NCI-H524 treated with DMSO at 0.1 percent for 48 hours (cell line): Measurements from ENCODE around the gene GPHN.
A peak's percentile ranks its signal among the peaks of the same experiment; 100 is the strongest.

Experiments used
- DNase-seq: peaks from one replicate; lab custom pipeline; 2025; lab: John Stamatoyannopoulos, UW

GPHN gene

DNA sequence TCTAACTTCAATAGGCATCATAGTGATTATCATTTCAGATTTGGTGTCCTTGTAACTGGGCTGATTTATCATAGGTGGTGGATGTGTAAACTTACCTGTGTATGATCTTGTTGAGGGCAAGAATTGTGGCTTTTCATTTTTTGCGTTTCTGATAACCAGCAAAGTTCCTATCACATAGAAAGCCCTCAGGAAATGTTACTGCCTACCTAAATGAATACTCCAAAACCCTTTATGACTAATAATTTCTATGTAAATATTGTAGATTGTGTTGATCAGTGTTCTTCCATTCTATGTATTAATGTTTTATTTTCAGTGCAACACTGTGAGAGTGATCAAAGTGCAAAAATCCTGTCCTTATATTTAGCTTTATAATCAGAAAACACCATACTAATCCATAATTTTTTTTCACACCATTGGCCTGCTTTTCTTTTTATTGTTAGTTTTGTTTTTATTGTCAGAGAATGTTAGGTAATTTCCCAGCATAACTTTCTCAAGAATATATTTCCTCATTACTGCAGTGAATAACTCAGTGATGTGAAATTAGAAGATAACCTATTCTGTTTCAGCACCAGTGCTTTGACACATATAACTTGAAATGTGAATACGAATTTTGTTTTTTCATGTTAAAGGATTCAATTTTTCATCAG, 94.1 kb downstream of the GPHN start:
- DNase-seq, result no peak

DNA sequence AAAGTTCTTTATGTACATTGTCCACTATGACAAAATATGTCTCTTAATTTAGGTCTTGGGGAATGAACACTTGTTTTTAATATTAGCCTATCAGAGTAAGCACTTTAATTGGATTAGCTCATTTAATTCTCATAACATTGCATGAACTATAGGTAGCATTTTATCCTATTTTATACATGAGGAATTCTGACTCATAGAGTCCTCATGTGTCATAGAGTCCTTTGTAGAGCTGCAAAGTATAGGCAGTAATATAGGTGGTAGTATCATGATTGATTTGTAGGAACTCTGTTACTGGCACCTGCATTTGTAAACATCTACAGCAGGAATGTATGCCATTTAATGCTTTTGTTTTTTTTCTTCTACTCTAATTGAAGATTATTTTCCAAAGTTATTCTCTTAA, 96.0 kb downstream of the GPHN start:
- no peak for DNase-seq

DNA sequence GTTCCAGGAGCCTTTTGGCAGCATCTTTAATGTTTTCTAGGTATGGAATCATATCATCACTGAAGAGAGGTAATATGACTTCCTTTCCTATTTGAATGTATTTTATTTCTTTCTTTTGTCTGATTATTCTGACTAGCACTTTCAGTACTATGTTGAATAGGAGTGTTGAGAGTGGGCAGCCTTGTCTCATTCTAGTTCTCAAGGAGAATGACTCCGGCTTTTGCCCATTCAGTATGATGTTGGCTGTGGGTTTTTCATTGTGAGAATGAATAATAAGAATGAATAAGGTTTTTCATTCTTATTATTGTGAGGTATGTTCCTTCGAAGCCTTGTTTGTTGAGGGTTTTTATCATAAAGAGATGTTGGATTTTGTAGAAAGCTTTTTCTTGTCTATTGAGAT, 98.9 kb downstream of the GPHN start:
- DNase-seq, result no peak

DNA sequence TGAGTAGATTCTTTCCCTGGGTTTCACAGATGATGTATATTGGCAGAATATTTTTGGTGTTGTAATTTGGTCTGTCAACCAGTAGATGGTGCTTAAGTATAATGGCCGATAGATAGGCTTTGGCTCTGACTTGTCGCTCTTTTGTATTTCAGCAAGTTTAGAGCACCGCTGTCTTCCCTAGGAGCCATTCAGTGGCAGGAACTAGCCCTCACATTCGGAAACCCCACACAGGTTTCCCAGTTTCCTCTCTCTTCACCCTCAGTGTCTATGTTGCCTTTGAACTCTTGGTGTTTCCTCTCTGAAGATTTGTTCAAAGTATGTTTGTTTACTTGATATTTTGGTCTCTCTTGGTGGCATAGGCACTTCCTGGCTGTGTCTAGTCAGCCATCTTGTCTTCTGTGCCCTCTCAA, 102.2 kb downstream of the GPHN start:
- no peak for DNase-seq

DNA sequence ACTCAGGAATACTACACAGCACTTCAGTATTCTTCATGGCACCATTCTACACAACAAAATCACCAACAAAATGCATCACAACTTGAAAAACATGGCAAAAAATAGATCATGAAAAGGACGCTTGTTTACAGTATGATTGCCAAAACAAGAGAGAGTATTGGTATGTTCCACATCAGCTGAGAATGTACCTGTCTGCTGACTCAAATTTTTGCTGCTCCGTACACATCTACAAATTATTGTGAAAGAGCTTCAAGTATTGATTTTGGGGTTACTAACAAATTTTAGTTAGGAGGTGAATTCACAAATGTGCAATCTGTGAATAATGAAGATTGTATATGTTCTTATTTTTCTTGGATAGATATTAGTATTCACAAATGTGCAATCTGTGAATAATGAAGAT, 105.4 kb downstream of the GPHN start:
- DNase-seq, result no peak

DNA sequence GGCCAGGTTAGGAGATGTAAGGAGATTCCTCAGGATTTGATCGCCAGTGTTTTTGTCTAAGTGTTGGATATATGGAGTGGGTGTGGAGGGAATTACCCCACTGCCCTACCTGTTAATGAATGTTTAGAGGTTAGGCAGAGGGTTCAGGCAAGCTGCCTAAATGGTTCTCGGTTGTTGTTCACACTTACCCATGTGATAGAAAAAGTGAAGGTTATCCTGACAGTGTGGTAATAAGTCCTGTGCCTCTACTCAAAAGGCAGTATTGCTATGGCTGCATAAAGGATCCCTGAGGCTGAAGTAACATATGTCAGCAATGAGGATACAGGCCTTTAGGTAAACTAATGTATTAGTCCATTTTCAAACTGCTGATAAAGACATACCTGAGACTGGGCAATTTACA, 112.0 kb downstream of the GPHN start:
- DNase-seq, result no peak

DNA sequence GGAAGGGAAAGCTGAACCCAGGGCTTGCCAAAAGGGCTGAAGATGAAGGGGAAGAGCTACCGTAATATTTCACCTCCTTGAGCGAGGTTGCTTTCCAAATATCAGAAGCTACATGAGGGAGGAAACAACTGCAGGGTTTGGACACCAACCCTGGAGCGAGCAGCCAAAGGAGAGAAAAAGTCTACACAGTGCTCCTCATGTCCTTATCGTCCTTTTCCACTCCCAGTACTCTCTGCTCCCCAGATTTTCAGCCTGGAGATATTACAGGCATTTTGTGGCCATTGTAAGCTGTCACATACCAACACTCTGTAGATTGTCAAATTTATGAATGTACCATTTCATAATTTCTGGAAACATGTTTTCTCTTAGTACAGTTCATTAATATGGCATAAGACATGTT, 115.9 kb downstream of the GPHN start:
- no peak for DNase-seq

DNA sequence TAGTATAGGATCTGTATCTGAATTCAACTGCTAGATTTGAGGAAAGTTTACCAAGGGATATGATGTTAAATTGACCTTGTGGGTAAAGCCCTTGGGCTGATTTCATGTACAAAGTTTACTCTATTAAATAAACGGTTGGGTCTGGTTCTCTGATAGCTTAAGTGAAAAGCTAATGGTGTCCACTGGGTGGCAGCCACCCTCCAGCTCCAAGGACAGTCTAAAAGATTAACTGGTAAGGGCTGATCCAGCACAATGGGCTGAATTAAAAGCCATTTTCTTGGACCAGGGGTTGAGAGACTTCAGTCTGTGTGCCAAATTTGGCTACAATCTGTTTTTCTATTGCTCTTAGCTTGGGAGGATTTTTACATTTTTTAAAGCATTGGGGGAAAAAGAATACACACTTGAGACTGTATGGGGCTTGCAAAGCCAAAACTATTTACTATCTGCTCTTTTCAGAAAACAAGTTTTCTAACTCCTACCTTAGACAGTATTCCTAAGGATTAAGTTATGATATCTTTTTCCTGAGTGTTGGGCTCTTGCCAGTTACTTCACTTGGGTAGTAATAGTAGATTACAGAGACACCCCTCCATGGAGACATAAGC, 116.5 kb downstream of the GPHN start:
- DNase-seq, result peak; percentile 35

DNA sequence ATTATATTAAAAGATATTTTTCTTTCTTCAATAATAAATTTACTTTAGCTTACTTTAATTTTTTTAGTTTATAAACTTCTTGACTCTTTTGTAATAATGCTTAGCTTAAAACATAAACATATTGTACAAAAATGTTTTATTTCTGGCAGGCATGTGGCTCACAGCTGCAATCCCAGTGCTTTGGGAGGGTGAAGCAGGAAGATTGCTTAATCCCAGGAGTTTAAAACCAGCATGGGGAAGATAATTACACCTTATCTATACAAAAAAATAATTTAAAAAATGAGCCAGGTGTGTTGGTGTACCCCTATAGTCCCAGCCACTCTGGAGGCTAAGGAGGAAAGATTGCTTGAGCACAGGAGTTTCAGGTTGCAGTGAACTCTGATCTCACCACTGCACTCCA, 120.7 kb downstream of the GPHN start:
- DNase-seq, result no peak

DNA sequence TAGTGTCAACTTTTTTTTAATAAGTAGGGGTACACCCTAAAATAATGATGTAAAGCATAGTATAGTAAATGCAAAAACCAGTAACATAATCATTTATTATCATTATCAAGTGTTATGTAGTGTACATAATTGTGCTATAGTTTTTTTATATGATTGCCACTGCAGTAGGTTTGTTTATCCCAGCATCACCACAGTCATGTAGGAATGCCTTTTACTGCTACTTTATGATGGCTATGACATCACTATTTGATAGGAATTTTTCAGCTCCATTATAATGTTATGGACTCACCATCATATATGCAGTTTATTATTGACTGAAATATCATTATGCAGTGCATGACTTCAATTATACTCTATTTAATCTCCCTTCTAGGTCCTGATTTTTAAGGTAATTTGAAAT, 121.6 kb downstream of the GPHN start:
- no peak for DNase-seq

DNA sequence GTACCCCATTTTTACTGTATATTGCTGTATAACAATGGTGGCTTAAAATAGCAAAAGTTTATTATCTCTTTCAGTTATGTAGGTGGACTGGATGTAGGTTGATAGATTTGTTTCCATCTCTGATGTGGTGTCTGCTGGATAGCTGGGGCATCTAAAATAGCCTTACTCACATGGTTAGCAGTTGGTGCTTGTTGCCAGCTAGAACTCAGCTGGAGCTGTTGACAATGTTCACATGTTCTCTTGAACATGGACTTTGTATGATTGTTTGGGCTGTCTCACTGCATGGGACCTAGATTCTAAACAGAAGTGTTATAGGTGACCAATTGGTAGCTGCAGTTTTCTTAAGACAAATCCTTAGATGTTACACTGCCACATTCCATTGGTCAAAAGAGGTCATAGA, 126.9 kb downstream of the GPHN start:
- DNase-seq, result no peak

DNA sequence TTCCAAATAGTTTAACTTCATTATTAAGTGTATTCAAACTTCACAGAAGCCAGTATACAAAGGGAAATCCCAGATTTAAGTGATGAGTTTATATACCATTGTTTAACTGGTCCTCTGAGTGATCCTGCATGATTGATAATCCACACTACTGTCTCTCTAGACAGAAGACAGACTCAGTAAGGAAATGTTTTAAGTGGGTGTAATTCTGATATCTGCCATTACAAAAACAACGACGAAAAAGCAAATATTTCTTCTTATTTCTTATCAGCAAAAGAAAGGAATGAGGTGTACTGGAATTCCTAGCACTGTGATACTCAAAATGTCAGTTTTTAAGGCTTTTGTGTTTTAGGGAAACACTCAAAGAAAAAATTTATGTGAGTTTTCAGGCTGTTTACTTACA, 127.5 kb downstream of the GPHN start:
- DNase-seq, result no peak

DNA sequence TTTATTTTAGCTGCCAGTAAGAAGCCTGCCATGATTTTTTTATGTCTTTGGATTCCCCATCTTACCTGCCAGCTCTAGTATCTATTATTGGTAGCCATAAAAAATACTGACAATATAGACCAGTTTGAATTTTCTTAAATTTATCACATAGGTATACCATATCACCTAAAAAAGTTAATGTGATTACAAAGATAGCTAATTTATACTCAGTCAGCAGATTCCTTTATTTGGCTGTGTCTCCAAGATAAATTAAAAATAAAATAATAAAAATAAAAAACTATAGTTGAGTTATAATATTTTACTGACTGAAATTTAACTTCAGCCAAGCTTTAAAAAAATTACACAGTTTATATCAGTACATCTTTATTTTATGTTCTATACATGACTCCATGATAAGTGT, 128.3 kb downstream of the GPHN start:
- DNase-seq, result no peak

DNA sequence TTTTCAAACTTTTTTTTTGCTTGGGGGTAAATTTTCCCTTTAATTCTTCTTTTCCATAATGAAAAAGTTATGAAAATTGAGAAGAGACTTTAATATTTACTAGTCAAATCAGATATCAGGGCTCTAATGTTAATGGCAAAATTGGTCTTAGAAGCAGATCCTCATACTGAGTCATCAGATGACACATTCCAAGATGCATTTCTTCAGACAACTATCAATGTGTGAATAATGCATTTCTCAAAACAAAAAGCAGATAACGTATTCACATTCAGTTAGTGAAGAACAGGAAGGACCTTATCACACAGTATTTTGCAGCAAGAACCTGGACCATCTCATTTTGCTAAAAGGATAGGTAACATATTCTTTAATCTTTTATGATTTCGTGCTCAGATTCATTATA, 130.7 kb downstream of the GPHN start:
- no peak for DNase-seq

DNA sequence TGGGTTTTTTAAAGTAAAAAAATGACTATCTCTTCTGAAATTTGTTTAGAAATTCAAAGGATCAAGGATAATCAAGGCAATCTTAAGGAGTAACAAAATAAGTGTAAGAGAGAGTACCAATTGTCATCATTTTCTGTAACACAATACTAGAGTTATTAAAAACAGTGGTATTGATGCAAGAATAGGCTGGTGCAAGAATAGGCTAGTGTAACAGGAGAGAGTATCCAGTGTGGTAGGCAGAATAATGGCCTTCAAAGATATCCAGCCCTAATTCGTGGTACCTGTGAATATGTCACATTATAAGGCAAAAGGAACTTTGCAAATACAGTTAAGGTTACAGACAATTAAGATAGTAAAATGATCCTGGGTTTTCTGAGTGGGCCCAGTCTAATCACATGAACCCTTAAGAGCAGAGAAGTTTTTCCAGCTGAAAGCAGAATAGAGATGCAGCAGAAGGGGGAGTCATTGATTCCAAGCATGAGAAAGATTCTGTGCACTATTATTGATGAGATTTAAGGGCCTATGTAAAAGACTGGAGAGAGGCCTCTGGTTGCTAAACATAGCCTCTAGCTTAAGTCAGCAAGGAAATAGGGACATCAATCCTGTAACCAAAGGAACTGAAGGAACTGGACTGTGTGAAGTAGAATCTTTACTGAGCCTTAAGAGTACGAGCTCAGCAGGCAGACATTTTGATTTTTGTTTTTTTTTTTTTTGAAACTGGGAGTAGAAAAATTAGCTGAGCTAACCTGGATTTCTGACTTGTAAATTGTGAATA, 134.1 kb downstream of the GPHN start:
- no peak for DNase-seq

DNA sequence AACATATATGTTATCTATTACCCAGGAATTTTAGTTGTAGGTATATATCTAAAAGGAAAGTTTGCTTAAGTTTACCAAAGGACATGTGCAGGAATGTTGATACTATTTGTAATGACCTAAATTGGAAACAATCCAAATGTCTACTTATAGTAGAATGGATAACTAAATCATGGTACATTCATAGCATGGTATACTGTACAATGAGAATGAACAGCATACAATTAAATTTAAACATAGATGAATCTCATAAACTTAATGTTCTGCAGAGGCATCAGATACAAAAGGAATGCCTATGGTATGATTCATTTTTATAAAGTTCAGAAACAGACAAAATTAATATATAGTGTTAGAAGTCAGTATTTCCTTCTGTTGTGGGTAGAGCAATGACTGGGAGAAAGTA, 135.4 kb downstream of the GPHN start:
- no peak for DNase-seq

DNA sequence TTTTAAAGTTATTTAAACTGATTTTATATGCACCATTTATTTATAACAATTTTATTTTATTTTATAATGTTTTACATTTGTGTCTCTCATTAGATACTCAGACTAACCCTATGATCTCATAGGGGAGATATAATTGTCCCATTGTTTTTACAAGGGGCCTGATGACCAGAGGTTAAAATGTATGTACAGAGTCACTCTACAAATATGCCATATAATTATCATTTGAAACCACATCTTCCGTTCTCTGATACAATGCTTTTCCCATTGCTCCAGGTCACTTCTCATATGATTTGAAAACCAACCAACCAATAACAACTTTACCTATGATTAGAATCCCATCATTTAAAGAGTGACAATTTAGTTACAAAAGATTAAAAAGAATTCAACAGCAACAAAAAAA, 137.8 kb downstream of the GPHN start:
- DNase-seq, result no peak

DNA sequence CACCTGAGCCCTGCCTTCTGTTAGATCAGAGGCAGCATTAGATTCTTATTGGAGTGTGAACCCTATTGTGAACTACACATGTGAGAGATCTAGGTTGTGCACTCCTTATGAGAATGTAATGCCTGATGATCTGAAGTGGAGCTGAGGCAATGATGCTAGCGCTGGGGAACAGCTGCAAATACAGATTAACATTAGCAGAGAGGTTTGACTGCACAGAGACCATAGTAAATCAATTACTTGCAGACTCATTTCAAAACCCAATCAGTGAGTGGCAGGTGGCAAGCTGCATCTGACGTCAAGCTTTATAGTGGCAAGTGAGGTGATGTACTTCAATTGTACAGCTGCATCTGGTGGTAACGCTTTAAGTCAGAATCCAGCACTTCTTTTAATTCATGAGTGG, 141.6 kb downstream of the GPHN start:
- peak; percentile 98 for DNase-seq

DNA sequence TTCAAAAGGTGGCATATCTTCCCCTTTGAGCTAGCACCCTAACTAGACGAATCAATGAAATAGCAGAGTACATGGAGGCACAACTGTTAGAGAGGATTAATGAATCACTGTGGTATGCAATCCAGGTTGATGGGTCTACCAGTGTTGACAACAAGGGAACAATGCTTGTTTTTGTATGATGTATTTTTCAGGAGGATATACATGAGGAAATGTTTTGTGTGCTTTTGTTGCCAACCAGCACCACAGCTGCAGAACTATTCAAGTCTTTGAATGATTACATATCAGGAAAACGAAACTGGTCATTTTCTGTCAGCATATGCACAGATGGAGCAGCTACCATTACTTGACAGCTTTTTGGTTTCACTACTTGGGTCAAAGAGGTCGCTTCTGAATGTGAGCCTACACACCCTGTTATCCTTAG, 142.6 kb downstream of the GPHN start:
- DNase-seq, result no peak

DNA sequence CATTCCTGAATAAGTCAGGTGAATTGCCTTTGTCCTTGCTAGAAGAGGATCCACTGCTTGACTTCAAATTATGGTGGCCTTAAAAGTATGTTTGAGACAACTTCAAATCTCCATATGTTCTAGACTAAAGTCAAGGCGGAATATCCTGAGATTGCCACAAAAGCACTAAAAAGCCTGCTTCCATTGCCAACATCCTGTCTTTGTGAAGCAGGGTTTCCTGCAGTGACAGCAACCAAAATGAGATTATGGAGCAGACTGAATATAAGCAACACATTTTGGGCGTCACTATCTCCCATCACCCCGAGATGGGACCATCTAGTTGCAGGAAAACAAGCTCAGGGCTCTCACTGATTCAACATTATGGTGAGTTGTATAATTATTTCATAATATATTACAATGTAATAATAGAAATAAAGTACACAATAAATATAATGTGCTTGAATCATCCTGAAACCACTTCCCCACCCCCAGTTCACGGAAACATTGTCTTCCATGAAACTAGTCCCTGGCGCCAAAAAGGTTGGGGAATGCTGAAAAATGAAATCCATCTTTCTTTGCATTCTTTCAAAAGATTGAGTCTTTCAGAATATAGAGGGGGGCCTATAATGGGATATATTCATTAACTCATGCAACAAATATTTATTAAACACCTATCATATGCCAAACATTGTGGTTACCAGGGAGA, 143.7 kb downstream of the GPHN start:
- DNase-seq, result no peak

DNA sequence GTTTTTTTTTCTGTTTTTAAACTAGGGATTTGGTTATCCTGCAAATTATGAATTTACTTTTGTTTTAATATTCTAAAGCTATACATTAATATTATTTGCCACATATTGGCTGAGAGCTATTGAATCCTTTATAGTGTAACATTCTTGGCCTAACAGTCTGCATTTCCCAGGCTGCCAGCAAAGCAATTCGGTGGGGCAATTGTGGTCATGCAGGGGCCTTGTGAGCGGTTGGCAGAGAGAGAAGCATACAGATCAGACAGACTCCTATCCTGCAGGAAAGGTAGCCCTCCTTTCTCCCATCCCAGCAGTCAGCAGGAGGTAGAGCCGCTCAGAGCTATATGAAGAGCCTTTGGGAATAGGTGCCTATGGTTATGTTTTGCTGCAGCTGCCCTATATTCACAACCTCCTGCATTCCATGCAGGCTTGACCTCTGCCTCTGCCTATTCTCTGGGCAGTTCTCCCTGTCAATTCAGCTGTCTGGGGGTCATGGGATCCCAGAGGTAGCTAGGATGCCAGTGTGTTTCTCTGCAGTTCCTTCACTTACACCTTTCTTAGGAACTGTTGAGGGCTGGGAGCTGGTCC, 144.7 kb downstream of the GPHN start:
- no peak for DNase-seq

DNA sequence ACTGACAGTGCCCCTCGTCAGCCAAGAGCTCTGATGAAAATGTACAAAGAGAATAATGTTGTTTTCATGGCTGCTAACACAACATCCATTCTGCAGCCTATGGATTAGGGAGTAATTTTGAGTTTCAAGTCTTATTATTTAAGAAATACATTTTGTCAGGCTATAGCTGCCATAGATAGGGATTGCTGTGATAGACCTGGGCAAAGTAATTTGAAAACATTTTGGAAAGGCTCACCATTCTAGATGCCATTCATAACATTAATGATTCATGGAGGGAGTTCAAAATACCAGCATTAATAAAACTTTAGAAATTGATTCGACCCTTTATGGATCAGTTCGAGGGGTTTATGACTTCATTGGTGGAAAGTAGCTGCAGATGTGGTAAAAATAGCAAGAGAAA, 149.8 kb downstream of the GPHN start:
- no peak for DNase-seq

DNA sequence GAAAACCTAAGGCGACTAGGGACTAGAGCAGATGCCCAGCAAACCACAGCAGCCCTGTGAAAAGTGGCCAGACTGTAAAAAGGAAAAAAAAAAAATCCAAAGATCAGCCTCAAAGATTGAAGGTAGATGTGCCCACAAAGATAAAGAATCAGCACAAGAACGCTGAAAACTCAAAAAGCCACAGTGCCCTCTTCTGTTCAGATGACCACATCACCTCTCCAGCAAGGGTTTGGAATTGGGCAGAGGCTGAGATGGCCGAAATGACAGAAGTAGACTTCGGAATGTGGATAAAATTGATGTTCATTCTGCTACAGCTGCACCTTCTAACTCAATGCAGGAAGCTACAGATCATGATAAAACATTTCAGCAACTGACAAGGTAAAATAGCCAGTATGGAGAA, 154.4 kb downstream of the GPHN start:
- no peak for DNase-seq
